Liver (tissue), 9 donors: Measurements from ENCODE around the gene MARS1. TPM values are rescaled to one million over a fixed set of nuclear protein-coding genes. Genes with fewer than 3 reads are reported as not detected.
"Not testable (repeated sequence)": the region's sequence is repeated elsewhere in the genome, so short reads cannot be mapped to it uniquely, and the experiment has no call there.

Source experiments
- DNase-seq: peaks from one replicate; pipeline ENCODE4 v3.0.0-alpha.2; 2017; ENCODE audit warnings: low spot score
- H3K27ac ChIP-seq, 2 donors: one replicate each; pipeline ENCODE4 v1.7.0; 2013; ENCODE audit warnings: inconsistent platforms in 2 of 2, low read length in 2 of 2, control low read depth in 1 of 2, low read depth in 1 of 2, mild to moderate bottlenecking in 1 of 2
- H3K27me3 ChIP-seq, 4 donors: one replicate each; pipeline versions ENCODE4 v1.6.1 to v1.7.0; 2013; ENCODE audit warnings: low read length in 3 of 4, inconsistent platforms in 1 of 4, mild to moderate bottlenecking in 1 of 4, moderate library complexity in 1 of 4; ENCODE audit not compliant: control insufficient read depth in 4 of 4, insufficient read depth in 4 of 4
- H3K36me3 ChIP-seq, 4 donors: one replicate each; pipeline versions ENCODE4 v1.6.1 to v1.7.0; 2013; ENCODE audit warnings: low read length in 3 of 4, mild to moderate bottlenecking in 3 of 4, low read depth in 1 of 4, moderate library complexity in 1 of 4; ENCODE audit not compliant: control insufficient read depth in 4 of 4, insufficient read depth in 3 of 4
- H3K4me1 ChIP-seq, 4 donors: one replicate each; pipeline versions ENCODE4 v1.6.1 to v1.7.0; 2013; ENCODE audit warnings: low read length in 3 of 4, mild to moderate bottlenecking in 3 of 4, moderate library complexity in 1 of 4; ENCODE audit not compliant: control insufficient read depth in 4 of 4, insufficient read depth in 4 of 4
- H3K4me3 ChIP-seq, 3 donors: one replicate each; pipeline versions ENCODE4 v1.6.1 to v1.7.0; 2013; ENCODE audit warnings: low read length in 3 of 3, control low read depth in 1 of 3, low read depth in 1 of 3, mild to moderate bottlenecking in 1 of 3
- H3K9ac ChIP-seq, 2 donors: one replicate each; pipeline ENCODE4 v1.7.0; 2013; ENCODE audit warnings: low read length in 2 of 2, mild to moderate bottlenecking in 2 of 2, moderate library complexity in 2 of 2, control low read depth in 1 of 2, low read depth in 1 of 2
- H3K9me3 ChIP-seq, 4 donors: one replicate each; pipeline versions ENCODE4 v1.6.1 to v1.7.0; 2013; ENCODE audit warnings: low read length in 3 of 4; ENCODE audit not compliant: control insufficient read depth in 4 of 4
- ATF3 ChIP-seq: IDR thresholded peaks from 2 replicates; pipeline ENCODE4 v1.6.1; 2016; ENCODE audit warnings: antibody characterized with exemption
- EGR1 ChIP-seq, 2 donors: IDR thresholded peaks; 2 replicates each; pipeline ENCODE4 v1.6.1; 2016 to 2018; ENCODE audit warnings: antibody characterized with exemption in 2 of 2, low read depth in 2 of 2
- FOXA1 ChIP-seq: IDR thresholded peaks from 2 replicates; pipeline ENCODE4 v1.6.1; 2016; ENCODE audit warnings: antibody characterized with exemption
- GABPA ChIP-seq, 2 donors: IDR thresholded peaks in 1 of 2; conservative IDR thresholded peaks in 1 of 2; 2 replicates each; pipeline ENCODE4 v1.6.1; 2016; ENCODE audit warnings: antibody characterized with exemption in 2 of 2, mild to moderate bottlenecking in 1 of 2, moderate library complexity in 1 of 2
- HNF4A ChIP-seq, 2 donors: conservative IDR thresholded peaks; 2 replicates each; pipeline ENCODE4 v1.6.1; 2016; ENCODE audit warnings: antibody characterized with exemption in 2 of 2, mild to moderate bottlenecking in 2 of 2
- HNF4G ChIP-seq: IDR thresholded peaks from 2 replicates; pipeline ENCODE4 v1.6.1; 2016; ENCODE audit warnings: antibody characterized with exemption
- JUND ChIP-seq, 2 donors: IDR thresholded peaks; 2 replicates each; pipeline ENCODE4 v1.6.1; 2016; ENCODE audit warnings: antibody characterized with exemption in 2 of 2
- MAX ChIP-seq: IDR thresholded peaks from 2 replicates; pipeline ENCODE4 v1.6.1; 2016; ENCODE audit warnings: antibody characterized with exemption
- NR2F2 ChIP-seq: IDR thresholded peaks from 2 replicates; pipeline ENCODE4 v1.6.1; 2016; ENCODE audit warnings: antibody characterized with exemption
- RAD21 ChIP-seq, 2 donors: IDR thresholded peaks; 2 replicates each; pipeline ENCODE4 v1.6.1; 2016; ENCODE audit warnings: antibody characterized with exemption in 2 of 2, mild to moderate bottlenecking in 2 of 2
- REST ChIP-seq: IDR thresholded peaks from 2 replicates; pipeline ENCODE4 v1.6.1; 2016; ENCODE audit warnings: antibody characterized with exemption, mild to moderate bottlenecking
- RXRA ChIP-seq, 2 donors: IDR thresholded peaks; 2 replicates each; pipeline ENCODE4 v1.6.1; 2017 to 2018; ENCODE audit warnings: antibody characterized with exemption in 2 of 2, mild to moderate bottlenecking in 1 of 2
- SP1 ChIP-seq: IDR thresholded peaks from 2 replicates; pipeline ENCODE4 v1.6.1; 2018; ENCODE audit warnings: antibody characterized with exemption, mild to moderate bottlenecking
- TAF1 ChIP-seq: conservative IDR thresholded peaks from 2 replicates; pipeline ENCODE4 v1.6.1; 2016; ENCODE audit warnings: antibody characterized with exemption, mild to moderate bottlenecking
- YY1 ChIP-seq: IDR thresholded peaks from 2 replicates; pipeline ENCODE4 v1.6.1; 2016; ENCODE audit warnings: antibody characterized with exemption, mild to moderate bottlenecking
- ZBTB33 ChIP-seq: IDR thresholded peaks from 2 replicates; pipeline ENCODE4 v1.6.1; 2016; ENCODE audit warnings: antibody characterized with exemption
- WGBS: extraction: QIAGEN DNeasy Blood & Tissue Kit; methylation state at CpG from one replicate; pipeline ENCODE4 v1.1.7; 2013; 5-methylcytosine and 5-hydroxymethylcytosine counted together
- polyA plus RNA-seq, 2 donors: library from polyadenylated mRNA; stranded (reverse) in 1 of 2; unstranded in 1 of 2; fragments of 200-250 nt in 1 of 2; fragments of >200 nt in 1 of 2; fragmentation: Nextera tagmentation in 1 of 2; extraction: Ambion mirVana in 1 of 2; gene quantifications; one replicate each; pipeline versions ENCODE4 v1.2.1 to v1.2.3, GENCODE V29; 2013 to 2015
- total RNA-seq, 2 donors: library from RNA; depleted of rRNA; stranded (reverse); fragments of >200 nt; gene quantifications; one replicate each; pipeline ENCODE4 v1.2.3, GENCODE V29; 2014
- donor health status: healthy.
- donor health status: healthy.
- donor health status: healthy.
- donor health status: healthy.
- donor health status: healthy.

MARS1 gene
- total and polyA plus RNA-seq, 4 donors: 43.9 to 83.3 (median 56.0) TPM

GRCh38 chr12:57558864-57559263, 71.0 kb downstream of the MARS1 start:
- DNase-seq: no peak
- Histone ChIP-seq H3K4me1 (no peaks in the 10 kb centered on the region), H3K27ac (no peak overlapping the region), H3K9me3 (no peaks in the 10 kb centered on the region), H3K9ac (no peak overlapping the region), H3K36me3 (no peaks in the 10 kb centered on the region), H3K27me3 (no peaks in the 10 kb centered on the region), H3K4me3 (no peak overlapping the region)
- TF ChIP-seq REST: no peak
- TF ChIP-seq HNF4G: no peak
- no peak for TF ChIP-seq MAX
- TF ChIP-seq ATF3: no peak
- no peak for TF ChIP-seq TAF1
- no peak for TF ChIP-seq ZBTB33
- 83% methylated on average over 4 of the region's 4 CpGs for WGBS

GRCh38 chr12:57560516-57560915, 72.6 kb downstream of the MARS1 start:
- H3K4me1 ChIP-seq: no peaks in the 10 kb centered on the region
- no peaks in the 10 kb centered on the region for H3K36me3 ChIP-seq
- DNase-seq: no peak
- no peak overlapping the region for H3K4me3 ChIP-seq
- no peak overlapping the region for H3K27ac ChIP-seq
- TF ChIP-seq YY1: no peak
- no peak for TF ChIP-seq SP1
- no peak for TF ChIP-seq HNF4A (conservative IDR thresholded peaks at IDR 0.05)
- TF ChIP-seq REST: no peak
- no peak for TF ChIP-seq RXRA (IDR thresholded peaks at IDR 0.05)
- TF ChIP-seq NR2F2: no peak
- no peak for TF ChIP-seq RAD21 (IDR thresholded peaks at IDR 0.05)
- no peak for TF ChIP-seq FOXA1
- TF ChIP-seq HNF4G: no peak
- no peak for TF ChIP-seq EGR1 (IDR thresholded peaks at IDR 0.05; ENCODE audit: low read depth in 2 of 2)
- TF ChIP-seq GABPA (IDR thresholded peaks at IDR 0.05 in 1 of 2, conservative IDR thresholded peaks at IDR 0.05 in 1 of 2): no peak
- no peak for TF ChIP-seq ZBTB33
- no peak for TF ChIP-seq ATF3
- TF ChIP-seq JUND (IDR thresholded peaks at IDR 0.05): no peak
- peaks cover 0 to 3% (median 0%) of the 10 kb centered on the region in 4 donors for H3K27me3 ChIP-seq
- H3K9ac ChIP-seq: no peak overlapping the region
- 95% methylated on average over 2 of the region's 2 CpGs for WGBS
- no peaks in the 10 kb centered on the region for H3K9me3 ChIP-seq

GRCh38 chr12:57561117-57561516, 73.2 kb downstream of the MARS1 start:
- WGBS: 74% methylated on average over 1 of the region's 1 CpG
- H3K4me3 ChIP-seq, H3K9me3 ChIP-seq, H3K27ac ChIP-seq, H3K27me3 ChIP-seq, H3K4me1 ChIP-seq, DNase-seq, H3K9ac ChIP-seq, H3K36me3 ChIP-seq: not testable (repeated sequence)
